PFSK-1 (cell line): ENCODE data around the gene SLC22A6.

Source experiments
- POLR2AphosphoS5 ChIP-seq: IDR thresholded peaks from 2 replicates; pipeline ENCODE4 v1.6.1; 2012; ENCODE audit warnings: low read depth, mild to moderate bottlenecking, control low read depth, low read length, moderate library complexity
- REST ChIP-seq, 2 experiments: IDR thresholded peaks; 2 replicates each; pipeline versions ENCODE4 v1.6.1 to v1.8.0; 2011 to 2012; ENCODE audit warnings: low read depth in 2 of 2, low read length in 2 of 2, control low read depth in 1 of 2, inconsistent platforms in 1 of 2, mild to moderate bottlenecking in 1 of 2, moderate library complexity in 1 of 2; ENCODE audit not compliant: insufficient read depth in 1 of 2
- SIN3A ChIP-seq: IDR thresholded peaks from 2 replicates; pipeline ENCODE4 v1.6.1; 2012; ENCODE audit warnings: mild to moderate bottlenecking, low read length, moderate library complexity, borderline replicate concordance; ENCODE audit not compliant: insufficient read depth
- TAF1 ChIP-seq: IDR thresholded peaks from 2 replicates; pipeline ENCODE4 v1.6.1; 2012; ENCODE audit warnings: low read length, control low read depth, borderline replicate concordance; ENCODE audit not compliant: insufficient read depth

GRCh38 chr11:62933750-62934495 is 50.8 kb downstream of the SLC22A6 start:
- TF ChIP-seq TAF1 (no peak), SIN3A (no peak), POLR2AphosphoS5 (no peak), REST (IDR thresholded peaks at IDR 0.05; ENCODE audit: insufficient read depth in 1 of 2, low read depth in 2 of 2, low read length in 2 of 2) (no peak)
